ENCODE data around the gene MED9. TPM values are rescaled to one million over a fixed set of nuclear protein-coding genes. Genes with fewer than 3 reads are reported as not detected.

Gene MED9
- total RNA-seq, 4 donors from 2014 or later: 5.8 to 15.4 (median 12.2) TPM

DNA sequence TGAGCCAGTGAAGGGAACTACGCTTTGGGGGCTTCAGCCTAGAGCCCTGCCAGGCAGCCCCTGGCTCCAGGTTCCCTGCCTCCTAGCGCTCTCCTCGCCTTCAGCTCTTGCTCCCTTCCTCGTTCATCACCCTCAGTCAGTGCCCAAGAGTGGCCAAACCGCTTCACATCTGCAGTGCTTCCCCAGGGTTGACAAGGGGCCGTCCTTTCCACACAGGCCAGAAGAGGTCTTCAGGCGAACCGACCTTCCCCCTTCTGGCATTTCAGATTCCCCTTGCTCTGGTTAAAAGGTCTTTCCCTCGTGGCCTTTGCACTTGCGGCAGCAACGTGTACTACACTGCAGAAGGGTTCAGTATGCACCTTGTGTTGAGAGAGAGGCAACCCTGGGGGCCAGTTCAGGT, 15.3 kb downstream of the MED9 start:
- H3K36me3 ChIP-seq: peaks cover 8 to 58% (median 9%) of the 10 kb centered on the region in 3 donors
- no peak overlapping the region for H3K27ac ChIP-seq
- H3K4me1 ChIP-seq: peaks cover 18 to 40% (median 18%) of the 10 kb centered on the region in 3 donors
- intact Hi-C loops (cut with DNase I): loop anchor here (10.0 kb wide), 1 partner anchor 137 kb away; no protein-coding TSS in a partner anchor
- H3K4me3 ChIP-seq: no peak overlapping the region
- no peak for DNase-seq
- H3K27me3 ChIP-seq: peaks cover 0 to 18% (median 0%) of the 10 kb centered on the region in 4 donors
- H3K9me3 ChIP-seq: no peaks in the 10 kb centered on the region
- WGBS, 2 donors: 87 to 90% methylated on average over 5 to 11 of the region's 11 CpGs
- TF ChIP-seq CTCF (IDR thresholded peaks at IDR 0.05): no peak
- TF ChIP-seq POLR2A (IDR thresholded peaks at IDR 0.05): no peak

GRCh38 chr17:17492571-17492970, 15.8 kb downstream of the MED9 start:
- TF ChIP-seq POLR2A (IDR thresholded peaks at IDR 0.05) (no peak), CTCF (IDR thresholded peaks at IDR 0.05) (no peak)
- WGBS, 2 donors: 84 to 100% methylated on average over 2 to 5 of the region's 9 CpGs
- H3K27ac ChIP-seq: no peak overlapping the region
- no peaks in the 10 kb centered on the region for H3K9me3 ChIP-seq
- no peak for DNase-seq
- H3K4me3 ChIP-seq: no peak overlapping the region
- peaks cover 18 to 43% (median 20%) of the 10 kb centered on the region in 3 donors for H3K4me1 ChIP-seq
- H3K36me3 ChIP-seq: peaks cover 8 to 53% (median 9%) of the 10 kb centered on the region in 3 donors
- intact Hi-C loops (cut with DNase I): loop anchor here (10.0 kb wide), 1 partner anchor 138 kb away; no protein-coding TSS in a partner anchor
- peaks cover 0 to 18% (median 0%) of the 10 kb centered on the region in 4 donors for H3K27me3 ChIP-seq

DNA sequence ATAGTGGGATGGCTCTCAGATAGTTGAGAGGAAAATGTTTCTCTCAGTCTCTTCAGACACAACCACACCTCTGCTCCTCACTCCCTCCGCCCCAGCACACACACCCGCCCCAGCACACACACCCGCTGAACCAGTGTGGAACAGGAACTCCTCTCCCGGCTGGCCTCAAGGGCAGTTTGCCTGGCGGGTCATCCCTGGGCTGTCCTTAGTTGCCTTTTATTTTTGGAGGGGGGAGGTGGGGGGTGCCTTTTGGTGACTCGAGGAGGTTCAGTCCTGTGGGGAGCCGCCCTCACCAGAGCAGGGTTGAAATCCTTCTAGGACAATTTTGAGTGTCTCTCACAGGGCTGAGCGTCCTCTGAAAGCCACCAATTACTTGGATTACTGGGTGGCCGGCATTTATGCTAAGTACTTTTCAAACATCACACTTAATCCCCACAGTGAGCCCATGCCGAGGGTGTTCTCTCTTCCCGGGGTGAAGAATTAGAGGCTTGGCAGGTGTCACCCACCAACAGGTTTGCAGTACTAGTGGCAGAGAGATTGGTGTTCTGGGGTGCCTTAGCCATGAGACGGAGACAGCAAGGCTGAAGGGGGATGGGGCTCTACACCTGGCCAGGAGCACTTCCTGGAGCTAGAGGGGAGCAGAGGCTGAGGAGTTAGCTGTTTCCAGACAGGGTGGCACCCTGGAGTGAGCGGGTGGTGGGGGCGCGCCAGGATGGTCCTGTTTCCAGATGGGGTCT, 16.6 kb downstream of the MED9 start:
- intact Hi-C loops (cut with DNase I): loop anchor here (10.0 kb wide), 1 partner anchor 139 kb away; no protein-coding TSS in a partner anchor

DNA sequence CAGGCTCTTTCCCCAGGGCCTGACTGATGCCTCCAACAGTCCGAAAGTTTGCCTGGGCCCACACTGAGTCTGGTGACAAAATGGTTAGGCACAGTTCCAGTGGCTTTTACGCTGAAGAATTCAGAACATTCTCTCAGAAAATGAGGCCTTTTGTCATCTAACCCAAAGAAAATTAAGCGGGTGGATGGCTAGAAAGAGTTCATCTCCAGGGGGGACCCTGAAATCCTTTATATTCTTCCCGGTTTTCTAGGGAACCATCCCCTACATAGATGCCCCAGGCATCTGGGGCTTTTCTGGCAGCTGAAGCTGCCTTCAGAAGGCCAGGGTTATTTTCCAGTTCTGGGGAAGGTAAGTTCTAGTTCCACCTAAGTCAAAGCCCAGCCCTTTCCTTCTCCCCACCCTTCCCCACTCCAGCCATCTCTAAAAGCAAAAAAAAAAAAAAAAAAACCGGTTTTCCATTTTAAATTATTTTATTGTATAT, 17.2 kb downstream of the MED9 start:
- 72 to 80% methylated on average over 5 of the region's 5 CpGs for WGBS, 2 donors
- Histone ChIP-seq H3K4me3 (peak overlapping the region in 3 of 4 donors; percentile 7 to 77 (median 64)), H3K27me3 (peaks cover 0 to 18% (median 0%) of the 10 kb centered on the region in 4 donors), H3K9me3 (no peaks in the 10 kb centered on the region), H3K27ac (peak overlapping the region in 3 of 4 donors; percentile 21 to 25 (median 24)), H3K4me1 (peaks cover 18 to 43% (median 20%) of the 10 kb centered on the region in 3 donors), H3K36me3 (peaks cover 8 to 40% (median 9%) of the 10 kb centered on the region in 3 donors)
- TF ChIP-seq CTCF (IDR thresholded peaks at IDR 0.05) (no peak), POLR2A (IDR thresholded peaks at IDR 0.05) (no peak)
- DNase-seq: no peak
- intact Hi-C loops (cut with DNase I): loop anchor here (10.0 kb wide), 1 partner anchor 139 kb away; no protein-coding TSS in a partner anchor

More for the DNA sequence above, 16.6 kb downstream of the MED9 start:
- 54 to 55% methylated on average over 5 to 15 of the region's 15 CpGs for WGBS, 2 donors
- H3K4me1 ChIP-seq: peaks cover 18 to 43% (median 20%) of the 10 kb centered on the region in 3 donors
- H3K4me3 ChIP-seq: peak overlapping the region in 1 of 4 donors; percentile 7
- H3K9me3 ChIP-seq: no peaks in the 10 kb centered on the region
- peaks cover 8 to 45% (median 9%) of the 10 kb centered on the region in 3 donors for H3K36me3 ChIP-seq
- DNase-seq: no peak
- H3K27ac ChIP-seq: peak overlapping the region in 3 of 4 donors; percentile 21 to 25 (median 24)
- TF ChIP-seq POLR2A (IDR thresholded peaks at IDR 0.05) (no peak), CTCF (IDR thresholded peaks at IDR 0.05) (no peak)
- H3K27me3 ChIP-seq: peaks cover 0 to 18% (median 0%) of the 10 kb centered on the region in 4 donors

- intact Hi-C loops (cut with DNase I): loop anchor here (10.0 kb wide), 1 partner anchor 140 kb away; no protein-coding TSS in a partner anchor
- peaks cover 18 to 43% (median 20%) of the 10 kb centered on the region in 3 donors for H3K4me1 ChIP-seq
- H3K9me3 ChIP-seq: no peaks in the 10 kb centered on the region
- H3K27me3 ChIP-seq: peaks cover 0 to 18% (median 0%) of the 10 kb centered on the region in 4 donors
- peak overlapping the region; percentile 58 to 77 (median 62) for H3K4me3 ChIP-seq
- H3K27ac ChIP-seq: peak overlapping the region; percentile 6 to 87 (median 74)
- no peak for TF ChIP-seq POLR2A (IDR thresholded peaks at IDR 0.05)
- TF ChIP-seq CTCF (IDR thresholded peaks at IDR 0.05): no peak
- WGBS, 2 donors: 52 to 56% methylated on average over 5 to 11 of the region's 14 CpGs
- DNase-seq: no peak
- H3K36me3 ChIP-seq: peaks cover 8 to 36% (median 9%) of the 10 kb centered on the region in 3 donors
Observed at GRCh38 chr17:17494499-17494869, 17.7 kb downstream of the MED9 start.

Measured in esophagus squamous epithelium (tissue), 5 donors.